Mesendoderm (in vitro differentiated cells): Measurements from ENCODE around the gene MSLN.

Source experiments
- DNase-seq: peaks from one replicate; pipeline ENCODE4 v3.0.0; 2013
- H2AK5ac ChIP-seq: 2 replicates; pipeline ENCODE4 v1.6.1; 2013; ENCODE audit warnings: low read length, inconsistent platforms
- H2BK120ac ChIP-seq: 2 replicates; pipeline ENCODE4 v1.6.1; 2013; ENCODE audit warnings: low read depth, mild to moderate bottlenecking, low read length, moderate library complexity, mixed read lengths
- H2BK15ac ChIP-seq: replicated peaks from 2 replicates; pipeline ENCODE4 v1.6.1; 2013; ENCODE audit warnings: low read depth, mild to moderate bottlenecking, moderate library complexity
- H2BK5ac ChIP-seq: 2 replicates; pipeline ENCODE4 v1.6.1; 2013; ENCODE audit warnings: low read length, inconsistent platforms
- H3K18ac ChIP-seq: 2 replicates; pipeline ENCODE4 v1.6.1; 2013; ENCODE audit warnings: mild to moderate bottlenecking, low read length, mixed read lengths
- H3K23ac ChIP-seq: one replicate; pipeline ENCODE4 v1.6.1; 2013; ENCODE audit warnings: low read length
- H3K27ac ChIP-seq: 2 replicates; pipeline ENCODE4 v1.5.1; 2013; ENCODE audit warnings: low read depth, mild to moderate bottlenecking, inconsistent platforms, low read length, moderate library complexity
- H3K27me3 ChIP-seq: 2 replicates; pipeline ENCODE4 v1.6.1; 2013; ENCODE audit warnings: low read length, control low read depth, mild to moderate bottlenecking, inconsistent platforms; ENCODE audit not compliant: insufficient read depth, poor library complexity
- H3K36me3 ChIP-seq: 2 replicates; pipeline ENCODE4 v1.6.1; 2013; ENCODE audit warnings: low read length, inconsistent platforms; ENCODE audit not compliant: control insufficient read depth, insufficient read depth
- H3K4ac ChIP-seq: one replicate; pipeline ENCODE4 v1.6.1; 2013; ENCODE audit warnings: low read depth, mild to moderate bottlenecking, low read length, moderate library complexity
- H3K4me1 ChIP-seq: 2 replicates; pipeline ENCODE4 v1.6.1; 2013; ENCODE audit warnings: low read depth, low read length, inconsistent platforms; ENCODE audit not compliant: control insufficient read depth
- H3K4me2 ChIP-seq: 2 replicates; pipeline ENCODE4 v1.6.1; 2013; ENCODE audit warnings: low read length
- H3K4me3 ChIP-seq: 2 replicates; pipeline ENCODE4 v1.5.1; 2013; ENCODE audit warnings: mild to moderate bottlenecking, low read length
- H3K56ac ChIP-seq: one replicate; pipeline ENCODE4 v1.6.1; 2013; ENCODE audit warnings: low read length
- H3K79me1 ChIP-seq: 2 replicates; pipeline ENCODE4 v1.6.1; 2013; ENCODE audit warnings: low read length, inconsistent platforms
- H3K79me2 ChIP-seq: 2 replicates; pipeline ENCODE4 v1.6.1; 2013; ENCODE audit warnings: mild to moderate bottlenecking, low read length; ENCODE audit not compliant: control insufficient read depth, insufficient read depth
- H3K9ac ChIP-seq: 2 replicates; pipeline ENCODE4 v1.6.1; 2013; ENCODE audit warnings: low read length, inconsistent platforms
- H4K5ac ChIP-seq: one replicate; pipeline ENCODE4 v1.6.1; 2013; ENCODE audit warnings: low read length
- H4K8ac ChIP-seq: one replicate; pipeline ENCODE4 v1.6.1; 2013; ENCODE audit warnings: low read depth, mild to moderate bottlenecking, control low read depth, low read length, moderate library complexity
- WGBS: extraction: QIAGEN DNeasy Blood & Tissue Kit; methylation state at CpG from one replicate; pipeline ENCODE4 v1.1.7; 2013; ENCODE audit warnings: low lambda C conversion rate, missing lambda C conversion rate; ENCODE audit not compliant: insufficient coverage; ENCODE audit errors: extremely low coverage; 5-methylcytosine and 5-hydroxymethylcytosine counted together

The MSLN gene

DNA sequence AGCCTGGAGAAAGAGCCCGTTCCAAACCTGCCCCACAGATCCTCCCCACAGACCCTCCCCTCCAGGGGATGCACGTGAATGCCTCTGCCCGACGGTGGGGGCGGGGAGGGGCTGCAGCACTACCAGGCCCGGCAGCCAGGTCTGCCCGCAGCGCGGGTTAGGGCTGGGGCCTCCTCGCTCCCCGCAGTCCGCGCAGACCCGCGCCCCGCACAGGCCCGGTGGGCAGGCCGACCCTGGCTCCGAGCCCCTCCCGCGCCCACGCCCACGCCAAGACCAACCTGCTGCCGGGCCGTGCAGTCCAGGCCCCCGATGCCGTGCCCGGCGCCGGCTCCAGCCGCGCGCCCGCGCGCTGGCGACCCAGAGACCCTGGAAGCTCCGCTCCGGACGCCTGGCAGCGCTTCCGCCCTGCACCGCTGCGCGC, 27.5 kb downstream of the MSLN start, which contains the start of gene RPUSD1:
Gene RPUSD1, minus strand, starts transcription at position 404 of the 421 bp plus-strand sequence. CDS start 644 bp downstream, outside the sequence.
- Histone ChIP-seq H3K79me2 (peaks cover 13% of the 10 kb centered on the region), H3K79me1 (peaks cover 12% of the 10 kb centered on the region), H4K8ac (no peak within 1 kb of the TSS), H3K4ac (no peak within 1 kb of the TSS), H2BK120ac (no peak within 1 kb of the TSS), H3K27ac (no peak within 1 kb of the TSS), H3K4me2 (peak within 1 kb of the TSS; percentile 60), H3K9ac (peak within 1 kb of the TSS; percentile 97), H3K18ac (no peak within 1 kb of the TSS), H3K56ac (peak within 1 kb of the TSS; percentile 98), H3K4me1 (no peaks in the 10 kb centered on the region), H3K36me3 (peaks cover 7% of the 10 kb centered on the region), H2BK5ac (peak within 1 kb of the TSS; percentile 63), H3K23ac (no peak within 1 kb of the TSS), H3K4me3 (peak within 1 kb of the TSS; percentile 93), H3K27me3 (no peaks in the 10 kb centered on the region), H2AK5ac (no peak within 1 kb of the TSS), H4K5ac (no peak within 1 kb of the TSS), H2BK15ac (no peak within 1 kb of the TSS)
- DNase-seq, result peak; percentile 58
- no CpG with 5 or more reads among the region's 45 CpGs for whole genome bisulfite sequencing

GRCh38 chr16:788399-789126, 28.0 kb downstream of the MSLN start, which contains the start of gene CHTF18:
TSS of gene CHTF18 (plus strand) at chr16:788620. CDS start at chr16:788685, 65 bp downstream.
- no peak within 1 kb of the TSS for H3K27ac ChIP-seq
- H3K36me3 ChIP-seq, result peaks cover 9% of the 10 kb centered on the region

GRCh38 chr16:789191-789850, 28.8 kb downstream of the MSLN start:
- Histone ChIP-seq H3K4ac (no peak overlapping the region), H3K18ac (no peak overlapping the region), H2BK15ac (no peak overlapping the region), H3K56ac (peak overlapping the region; percentile 98), H3K4me3 (peak overlapping the region; percentile 93), H2BK120ac (no peak overlapping the region), H2BK5ac (no peak overlapping the region), H3K4me1 (no peaks in the 10 kb centered on the region), H3K79me2 (peaks cover 13% of the 10 kb centered on the region), H3K27ac (no peak overlapping the region), H3K23ac (no peak overlapping the region), H3K36me3 (peaks cover 9% of the 10 kb centered on the region), H3K9ac (peak overlapping the region; percentile 97), H2AK5ac (no peak overlapping the region), H4K5ac (no peak overlapping the region), H3K4me2 (peak overlapping the region; percentile 57), H3K27me3 (no peaks in the 10 kb centered on the region), H4K8ac (no peak overlapping the region), H3K79me1 (peaks cover 12% of the 10 kb centered on the region)
- no peak for DNase-seq
- WGBS, result no CpG with 5 or more reads among the region's 33 CpGs

More at GRCh38 chr16:788399-789126, 28.0 kb downstream of the MSLN start, which contains the start of gene CHTF18:
- Histone ChIP-seq H2BK15ac (no peak within 1 kb of the TSS), H4K8ac (no peak within 1 kb of the TSS), H4K5ac (no peak within 1 kb of the TSS), H3K4ac (no peak within 1 kb of the TSS), H3K18ac (no peak within 1 kb of the TSS), H3K4me1 (no peaks in the 10 kb centered on the region), H3K56ac (peak within 1 kb of the TSS; percentile 98), H2BK120ac (no peak within 1 kb of the TSS), H3K4me2 (peak within 1 kb of the TSS; percentile 60), H3K79me1 (peaks cover 12% of the 10 kb centered on the region), H3K27me3 (no peaks in the 10 kb centered on the region), H3K23ac (no peak within 1 kb of the TSS), H3K9ac (peak within 1 kb of the TSS; percentile 97), H2AK5ac (no peak within 1 kb of the TSS), H2BK5ac (peak within 1 kb of the TSS; percentile 63), H3K79me2 (peaks cover 13% of the 10 kb centered on the region), H3K4me3 (peak within 1 kb of the TSS; percentile 93)
- peak; percentile 95 for DNase-seq
- whole genome bisulfite sequencing, result no CpG with 5 or more reads among the region's 97 CpGs

DNA sequence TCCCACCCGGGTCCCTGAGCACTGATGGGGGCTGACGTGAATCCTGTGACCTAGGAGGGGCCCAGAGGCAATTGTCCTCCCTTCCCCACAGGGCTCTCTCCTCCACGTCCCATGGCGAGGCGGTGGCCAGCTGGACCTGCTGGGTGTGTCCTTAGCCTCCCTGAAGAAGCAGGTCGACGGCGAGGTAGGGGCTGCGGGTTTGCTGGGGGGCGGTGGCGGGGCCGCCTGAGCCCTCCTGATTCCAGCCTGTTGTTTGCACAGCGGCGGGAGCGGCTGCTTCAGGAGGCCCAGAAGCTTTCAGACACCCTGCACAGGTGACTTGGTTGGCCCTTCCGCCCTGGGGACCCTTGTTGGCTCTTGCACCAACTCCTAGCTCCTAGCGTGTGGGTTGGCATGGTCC, 29.6 kb downstream of the MSLN start:
- H3K4me1 ChIP-seq, result no peaks in the 10 kb centered on the region
- H3K36me3 ChIP-seq, result peaks cover 9% of the 10 kb centered on the region
- H3K18ac ChIP-seq, result no peak overlapping the region
- H4K5ac ChIP-seq, result no peak overlapping the region
- H3K4me3 ChIP-seq, result no peak overlapping the region
- H3K27ac ChIP-seq, result no peak overlapping the region
- H4K8ac ChIP-seq, result no peak overlapping the region
- no peak overlapping the region for H2BK5ac ChIP-seq
- H3K9ac ChIP-seq, result no peak overlapping the region
- H3K4me2 ChIP-seq, result no peak overlapping the region
- no peak overlapping the region for H2AK5ac ChIP-seq
- H3K79me1 ChIP-seq, result peaks cover 12% of the 10 kb centered on the region
- DNase-seq, result no peak
- no peaks in the 10 kb centered on the region for H3K27me3 ChIP-seq
- H3K79me2 ChIP-seq, result peaks cover 13% of the 10 kb centered on the region
- no peak overlapping the region for H3K23ac ChIP-seq
- H3K4ac ChIP-seq, result no peak overlapping the region
- H3K56ac ChIP-seq, result no peak overlapping the region
- no CpG with 5 or more reads among the region's 17 CpGs for WGBS
- H2BK15ac ChIP-seq, result no peak overlapping the region
- H2BK120ac ChIP-seq, result no peak overlapping the region

DNA sequence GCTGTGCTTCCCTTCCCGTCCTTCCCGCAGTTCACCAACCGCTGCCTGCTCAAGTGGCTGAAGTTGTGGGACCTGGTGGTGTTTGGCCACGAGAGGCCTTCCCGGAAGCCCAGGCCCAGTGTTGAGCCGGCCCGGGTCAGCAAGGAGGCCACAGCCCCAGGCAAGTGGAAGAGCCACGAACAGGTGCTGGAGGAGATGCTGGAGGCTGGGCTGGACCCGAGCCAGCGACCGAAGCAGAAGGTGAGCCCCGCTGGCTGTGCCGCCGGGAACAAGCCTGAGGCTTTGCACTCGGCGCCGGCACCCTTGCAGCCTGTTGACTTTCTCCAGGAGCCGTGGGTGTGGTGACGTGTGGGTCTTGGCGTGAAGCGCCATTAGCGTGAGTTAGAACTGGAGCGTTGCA, 30.6 kb downstream of the MSLN start:
- no peak overlapping the region for H3K18ac ChIP-seq
- DNase-seq, result no peak
- H3K9ac ChIP-seq, result no peak overlapping the region
- no peak overlapping the region for H2BK120ac ChIP-seq
- H3K36me3 ChIP-seq, result peaks cover 9% of the 10 kb centered on the region
- H3K4me2 ChIP-seq, result no peak overlapping the region
- H3K4me3 ChIP-seq, result no peak overlapping the region
- H3K56ac ChIP-seq, result no peak overlapping the region
- no peak overlapping the region for H3K27ac ChIP-seq
- H2BK15ac ChIP-seq, result no peak overlapping the region
- H3K4me1 ChIP-seq, result no peaks in the 10 kb centered on the region
- no peak overlapping the region for H4K5ac ChIP-seq
- H2BK5ac ChIP-seq, result no peak overlapping the region
- H3K79me1 ChIP-seq, result peaks cover 12% of the 10 kb centered on the region
- H3K4ac ChIP-seq, result no peak overlapping the region
- H4K8ac ChIP-seq, result no peak overlapping the region
- H3K27me3 ChIP-seq, result no peaks in the 10 kb centered on the region
- H3K79me2 ChIP-seq, result peaks cover 13% of the 10 kb centered on the region
- no peak overlapping the region for H2AK5ac ChIP-seq
- no CpG with 5 or more reads among the region's 23 CpGs for WGBS
- H3K23ac ChIP-seq, result no peak overlapping the region
